Cerebellar cortex (tissue), 1 donor: ENCODE measurements around the gene ADAMTS18.
"Not testable (repeated sequence)": the region's sequence is repeated elsewhere in the genome, so short reads cannot be mapped to it uniquely, and the experiment has no call there.

Experiments used
- DNase-seq: peaks from one replicate; pipeline ENCODE4 v3.0.0-alpha.2; 2015; ENCODE audit warnings: low spot score

The ADAMTS18 gene

GRCh38 chr16:77434530-77435271 is at the start of gene ADAMTS18:
ADAMTS18 (minus strand) TSS chr16:77435034; CDS start chr16:77434695, 339 bp downstream.
- DNase-seq = no peak

- DNase-seq = peak; percentile 13
Observed at GRCh38 chr16:77480681-77481315, 46.0 kb upstream of the ADAMTS18 start.

GRCh38 chr16:77472262-77472661 is 37.4 kb upstream of the ADAMTS18 start:
- DNase-seq = no peak

- DNase-seq = peak; percentile 14
Observed at GRCh38 chr16:77470851-77471250, 36.0 kb upstream of the ADAMTS18 start.

- peak; percentile 99 for DNase-seq
Observed at GRCh38 chr16:77469634-77470033, 34.8 kb upstream of the ADAMTS18 start.

GRCh38 chr16:77468831-77469230 is 34.0 kb upstream of the ADAMTS18 start:
- DNase-seq = peak; percentile 85

GRCh38 chr16:77467821-77468335 is 33.0 kb upstream of the ADAMTS18 start:
- no peak for DNase-seq

GRCh38 chr16:77463659-77464058 is 28.8 kb upstream of the ADAMTS18 start:
- not testable (repeated sequence) for DNase-seq

GRCh38 chr16:77462894-77463293 is 28.1 kb upstream of the ADAMTS18 start:
- no peak for DNase-seq

GRCh38 chr16:77459534-77460254 is 24.9 kb upstream of the ADAMTS18 start:
- DNase-seq = no peak

GRCh38 chr16:77457046-77457445 is 22.2 kb upstream of the ADAMTS18 start:
- peak; percentile 39 for DNase-seq

GRCh38 chr16:77452243-77452642 is 17.4 kb upstream of the ADAMTS18 start:
- DNase-seq = no peak

GRCh38 chr16:77450790-77451487 is 16.1 kb upstream of the ADAMTS18 start:
- DNase-seq = peak; percentile 69

- DNase-seq = no peak
Observed at GRCh38 chr16:77449208-77449607, 14.4 kb upstream of the ADAMTS18 start.

- no peak for DNase-seq
Observed at GRCh38 chr16:77445324-77445723, 10.5 kb upstream of the ADAMTS18 start.

- no peak for DNase-seq
Observed at GRCh38 chr16:77444147-77444460, 9.3 kb upstream of the ADAMTS18 start.

- DNase-seq = no peak
Observed at GRCh38 chr16:77443357-77444146, 8.7 kb upstream of the ADAMTS18 start.

- DNase-seq = no peak
Observed at GRCh38 chr16:77442078-77442477, 7.2 kb upstream of the ADAMTS18 start.

GRCh38 chr16:77439106-77439505 is 4.3 kb upstream of the ADAMTS18 start:
- DNase-seq = no peak

GRCh38 chr16:77437859-77438258 is 3.0 kb upstream of the ADAMTS18 start:
- no peak for DNase-seq

GRCh38 chr16:77435272-77435820 is 512 bp upstream of the ADAMTS18 start:
- DNase-seq = peak; percentile 73
